HG02938 (cell line): ENCODE results near the gene USP48.

ENCODE experiments used
- ATAC-seq: cut with Tn5 transposase; IDR thresholded peaks from one replicate; pipeline ENCODE4 v1.9.1; 2021; ENCODE audit warnings: mild to moderate bottlenecking, moderate library complexity; ENCODE audit not compliant: unreplicated experiment

USP48 gene

GRCh38 chr1:21670059-21670881 lies 112.7 kb downstream of the USP48 start:
- no peak for ATAC-seq

- ATAC-seq: no peak
Measured at GRCh38 chr1:21669258-21670058, 113.5 kb downstream of the USP48 start, which contains the start of gene RAP1GAP. Gene RAP1GAP, minus strand, starts transcription at chr1:21669357. Its CDS starts 49,325 bp downstream, at chr1:21620032.

GRCh38 chr1:21668951-21669257 lies 114.0 kb downstream of the USP48 start:
- no peak for ATAC-seq

GRCh38 chr1:21668232-21668950 lies 114.6 kb downstream of the USP48 start:
- ATAC-seq: no peak

- ATAC-seq: no peak
Measured at GRCh38 chr1:21667348-21668231, 115.4 kb downstream of the USP48 start.

- no peak for ATAC-seq
Measured at GRCh38 chr1:21666576-21667320, 116.2 kb downstream of the USP48 start.

- ATAC-seq: no peak
Measured at GRCh38 chr1:21665711-21666575, 117.0 kb downstream of the USP48 start.

GRCh38 chr1:21664806-21665588 lies 118.0 kb downstream of the USP48 start:
- ATAC-seq: no peak

- no peak for ATAC-seq
Measured at GRCh38 chr1:21663951-21664805, 118.8 kb downstream of the USP48 start.

GRCh38 chr1:21663248-21663950 lies 119.5 kb downstream of the USP48 start:
- ATAC-seq: no peak

- no peak for ATAC-seq
Measured at GRCh38 chr1:21662426-21663247, 120.3 kb downstream of the USP48 start.

- no peak for ATAC-seq
Measured at GRCh38 chr1:21661886-21662285, 121.1 kb downstream of the USP48 start.

- no peak for ATAC-seq
Measured at GRCh38 chr1:21659924-21660326, 123.0 kb downstream of the USP48 start.

- ATAC-seq: no peak
Measured at GRCh38 chr1:21659099-21659923, 123.6 kb downstream of the USP48 start.
